DND-41 (cell line): ENCODE measurements around the gene TNFRSF12A.
A peak's percentile ranks its signal among the peaks of the same experiment; 100 is the strongest.

Experiments
- ATAC-seq: fragments of 200-7000 bp; cut with Tn5 transposase; 3 replicates; pipeline ENCODE4 v1.9.1; 2021; ENCODE audit warnings: low read depth; ENCODE audit not compliant: insufficient read depth
- DNase-seq: peaks from one replicate; pipeline ENCODE4 v3.0.0-alpha.2; 2020
- H2AFZ ChIP-seq: 2 replicates; pipeline ENCODE4 v1.6.0; 2012; ENCODE audit warnings: low read depth, low read length
- H3K27ac ChIP-seq: 2 replicates; pipeline ENCODE4 v1.5.1; 2012; ENCODE audit warnings: low read length, inconsistent platforms
- H3K27me3 ChIP-seq: fragments of 200-600 bp; sonication (generic); 2 replicates; pipeline ENCODE4 v1.6.0; 2012; ENCODE audit warnings: low read length, mild to moderate bottlenecking, inconsistent platforms; ENCODE audit not compliant: insufficient read depth, poor library complexity
- H3K36me3 ChIP-seq: 2 replicates; pipeline ENCODE4 v1.5.1; 2012; ENCODE audit warnings: low read length, inconsistent platforms; ENCODE audit not compliant: insufficient read depth
- H3K4me1 ChIP-seq: 2 replicates; pipeline ENCODE4 v1.5.1; 2012; ENCODE audit warnings: mild to moderate bottlenecking, low read length; ENCODE audit not compliant: insufficient read depth
- H3K4me2 ChIP-seq: 2 replicates; pipeline ENCODE4 v1.6.0; 2012; ENCODE audit warnings: mild to moderate bottlenecking, moderate library complexity, low read length, inconsistent platforms; ENCODE audit not compliant: insufficient read depth
- H3K4me3 ChIP-seq, 2 experiments: fragments of 200-600 bp in 1 of 2; shearing (Covaris generic) in 1 of 2; 2 replicates each; pipeline ENCODE4 v1.5.1; 2012 to 2016; ENCODE audit warnings: inconsistent platforms in 2 of 2, low read length in 2 of 2, mild to moderate bottlenecking in 2 of 2, low read depth in 1 of 2, moderate library complexity in 1 of 2
- H3K79me2 ChIP-seq: 2 replicates; pipeline ENCODE4 v1.6.0; 2012; ENCODE audit warnings: low read length, inconsistent platforms; ENCODE audit not compliant: insufficient read depth
- H3K9ac ChIP-seq: 2 replicates; pipeline ENCODE4 v1.6.0; 2012; ENCODE audit warnings: low read depth, mild to moderate bottlenecking, inconsistent platforms, low read length, moderate library complexity
- H3K9me3 ChIP-seq: 2 replicates; pipeline ENCODE4 v1.5.1; 2012; ENCODE audit warnings: low read length, moderate library complexity, mild to moderate bottlenecking, inconsistent platforms; ENCODE audit not compliant: insufficient read depth, severe bottlenecking
- H4K20me1 ChIP-seq: 2 replicates; pipeline ENCODE4 v1.6.0; 2012; ENCODE audit warnings: low read length; ENCODE audit not compliant: insufficient read depth
- EZH2 ChIP-seq: IDR thresholded peaks from 3 replicates; pipeline ENCODE4 v1.6.1; 2012; ENCODE audit warnings: borderline replicate concordance, low read depth, mild to moderate bottlenecking, moderate library complexity, low read length, inconsistent platforms; ENCODE audit not compliant: severe bottlenecking
- TF ChIP-seq, protein P1 (sequence below): IDR thresholded peaks from 2 replicates; pipeline ENCODE4 v1.5.1; 2012; ENCODE audit warnings: borderline replicate concordance, low read length, moderate library complexity, mild to moderate bottlenecking; ENCODE audit not compliant: poor library complexity, severe bottlenecking; ENCODE audit errors: extremely low read depth

Gene TNFRSF12A

DNA sequence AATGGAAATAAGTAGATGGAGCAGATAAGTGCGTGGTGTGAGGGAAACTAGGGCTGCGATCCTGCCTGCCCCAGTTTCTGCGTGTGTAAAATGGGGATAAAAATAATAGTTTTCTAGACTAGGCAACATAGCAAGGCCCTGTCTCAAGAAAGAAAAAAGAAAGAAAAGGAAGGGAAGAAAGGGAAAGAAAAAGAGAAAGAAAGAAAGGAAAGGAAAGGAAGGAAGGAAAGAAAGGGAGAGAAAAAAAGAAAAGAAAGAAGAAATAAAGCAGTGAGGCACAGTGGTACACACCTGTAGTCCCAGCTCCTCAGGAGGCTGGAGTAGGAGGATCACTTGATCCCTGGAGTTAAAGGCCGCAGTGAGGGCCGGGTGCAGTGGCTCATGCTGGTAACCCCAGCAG is 37.8 kb upstream of the TNFRSF12A start:
- H2AFZ ChIP-seq = no peak overlapping the region

DNA sequence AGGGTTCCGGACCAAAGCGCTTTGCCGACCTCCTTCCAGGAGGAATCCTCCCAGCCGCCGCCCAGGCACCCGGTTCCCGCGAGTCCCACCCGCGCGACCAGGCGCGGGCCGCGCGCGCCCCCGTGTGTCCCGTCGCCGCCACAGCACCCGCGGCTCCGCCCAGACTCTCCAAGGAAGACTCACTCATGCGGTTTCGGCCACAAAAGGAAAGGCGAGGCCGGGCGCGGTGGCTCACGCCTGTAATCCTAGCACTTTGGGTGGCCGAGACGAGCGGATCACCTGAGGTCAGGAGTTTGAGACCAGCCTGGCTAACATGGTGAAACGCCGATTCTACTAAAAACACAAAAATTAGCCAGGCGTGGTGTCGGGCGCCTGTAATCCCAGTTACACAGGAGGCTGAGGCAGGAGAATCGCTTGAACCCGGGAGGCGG is 36.4 kb upstream of the TNFRSF12A start:
- peaks cover 26% of the 10 kb centered on the region for H3K79me2 ChIP-seq
- ATAC-seq (peak; percentile 61), DNase-seq (peak; percentile 81)
- peak overlapping the region; percentile 73 for H3K4me2 ChIP-seq
- H3K9ac ChIP-seq = peak overlapping the region; percentile 45
- H3K4me1 ChIP-seq = peaks cover 35% of the 10 kb centered on the region
- H3K4me3 ChIP-seq = peak overlapping the region in 1 of 2 experiments; percentile 50; a peak in 2 of 4 replicates
- peaks cover 6% of the 10 kb centered on the region; the same call in 1 of the 2 replicates for H4K20me1 ChIP-seq
- H3K9me3 ChIP-seq = no peaks in the 10 kb centered on the region
- H3K27ac ChIP-seq = no peak overlapping the region
- no peak for TF ChIP-seq EZH2
- TF ChIP-seq, protein P1, sequence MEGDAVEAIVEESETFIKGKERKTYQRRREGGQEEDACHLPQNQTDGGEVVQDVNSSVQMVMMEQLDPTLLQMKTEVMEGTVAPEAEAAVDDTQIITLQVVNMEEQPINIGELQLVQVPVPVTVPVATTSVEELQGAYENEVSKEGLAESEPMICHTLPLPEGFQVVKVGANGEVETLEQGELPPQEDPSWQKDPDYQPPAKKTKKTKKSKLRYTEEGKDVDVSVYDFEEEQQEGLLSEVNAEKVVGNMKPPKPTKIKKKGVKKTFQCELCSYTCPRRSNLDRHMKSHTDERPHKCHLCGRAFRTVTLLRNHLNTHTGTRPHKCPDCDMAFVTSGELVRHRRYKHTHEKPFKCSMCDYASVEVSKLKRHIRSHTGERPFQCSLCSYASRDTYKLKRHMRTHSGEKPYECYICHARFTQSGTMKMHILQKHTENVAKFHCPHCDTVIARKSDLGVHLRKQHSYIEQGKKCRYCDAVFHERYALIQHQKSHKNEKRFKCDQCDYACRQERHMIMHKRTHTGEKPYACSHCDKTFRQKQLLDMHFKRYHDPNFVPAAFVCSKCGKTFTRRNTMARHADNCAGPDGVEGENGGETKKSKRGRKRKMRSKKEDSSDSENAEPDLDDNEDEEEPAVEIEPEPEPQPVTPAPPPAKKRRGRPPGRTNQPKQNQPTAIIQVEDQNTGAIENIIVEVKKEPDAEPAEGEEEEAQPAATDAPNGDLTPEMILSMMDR = peak; percentile 91
- peaks cover 11% of the 10 kb centered on the region; the same call in 1 of the 2 replicates for H3K36me3 ChIP-seq
- peak overlapping the region; percentile 73 for H2AFZ ChIP-seq
- H3K27me3 ChIP-seq = no peaks in the 10 kb centered on the region

More for the DNA sequence above, 37.8 kb upstream of the TNFRSF12A start:
- Histone ChIP-seq H3K27me3 (no peaks in the 10 kb centered on the region), H3K36me3 (peaks cover 21% of the 10 kb centered on the region), H3K4me3 (no peak overlapping the region), H3K9me3 (no peaks in the 10 kb centered on the region), H3K4me1 (peaks cover 48% of the 10 kb centered on the region), H3K79me2 (peaks cover 38% of the 10 kb centered on the region), H3K4me2 (no peak overlapping the region), H3K27ac (no peak overlapping the region), H3K9ac (0 out of 2 replicates have a peak overlapping the region, but pooled peaks have one; percentile 7), H4K20me1 (peaks cover 15% of the 10 kb centered on the region)
- ATAC-seq (no peak), DNase-seq (no peak)
- TF ChIP-seq, protein P1 = no peak
- TF ChIP-seq EZH2 = no peak

DNA sequence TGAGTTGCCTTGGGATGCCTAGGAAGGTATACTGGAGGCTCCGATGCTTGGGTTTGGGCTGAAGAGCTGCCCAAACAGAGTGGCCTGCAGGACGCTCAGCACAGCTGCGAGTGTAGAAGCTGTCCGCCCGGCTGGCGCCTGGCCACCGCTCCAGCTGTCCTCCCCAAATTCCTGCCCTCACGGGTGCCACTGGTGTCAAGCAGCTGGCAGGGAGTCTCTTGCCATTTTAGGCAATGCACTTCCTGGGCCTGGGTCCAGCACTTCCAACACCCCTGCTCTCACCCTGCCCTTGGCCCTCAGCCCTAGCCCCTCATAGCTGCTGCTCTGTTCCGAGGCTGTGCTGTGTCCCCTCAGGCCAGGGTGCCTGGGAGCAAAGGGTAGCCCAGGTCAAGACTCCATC is 34.7 kb upstream of the TNFRSF12A start:
- Histone ChIP-seq H3K36me3 (no peaks in the 10 kb centered on the region; the same call in 1 of the 2 replicates), H3K9me3 (no peaks in the 10 kb centered on the region), H3K27ac (no peak overlapping the region), H3K4me2 (no peak overlapping the region), H3K79me2 (peaks cover 10% of the 10 kb centered on the region), H3K9ac (no peak overlapping the region), H4K20me1 (no peaks in the 10 kb centered on the region), H3K27me3 (no peaks in the 10 kb centered on the region), H2AFZ (no peak overlapping the region), H3K4me3 (no peak overlapping the region), H3K4me1 (peaks cover 26% of the 10 kb centered on the region)
- no peak for ATAC-seq
- TF ChIP-seq EZH2 = no peak
- TF ChIP-seq, protein P1 = no peak
- no peak for DNase-seq
